Measurements from ENCODE around the gene ZC3H15.
"Not testable (repeated sequence)": the region's sequence is repeated elsewhere in the genome, so short reads cannot be mapped to it uniquely, and the experiment has no call there.

Gene ZC3H15

GRCh38 chr2:186485871-186486650, at the start of gene ZC3H15:
TSS of gene ZC3H15 (plus strand) at chr2:186486260. CDS start at chr2:186486383, 123 bp downstream.
- peak; percentile 93 to 95 for DNase-seq

GRCh38 chr2:186437719-186438118, 48.3 kb upstream of the ZC3H15 start:
- no peak for DNase-seq

- not testable (repeated sequence) for DNase-seq
Observed at GRCh38 chr2:186439673-186440095, 46.4 kb upstream of the ZC3H15 start.

- DNase-seq = no peak
Observed at GRCh38 chr2:186440506-186440905, 45.6 kb upstream of the ZC3H15 start.

DNA sequence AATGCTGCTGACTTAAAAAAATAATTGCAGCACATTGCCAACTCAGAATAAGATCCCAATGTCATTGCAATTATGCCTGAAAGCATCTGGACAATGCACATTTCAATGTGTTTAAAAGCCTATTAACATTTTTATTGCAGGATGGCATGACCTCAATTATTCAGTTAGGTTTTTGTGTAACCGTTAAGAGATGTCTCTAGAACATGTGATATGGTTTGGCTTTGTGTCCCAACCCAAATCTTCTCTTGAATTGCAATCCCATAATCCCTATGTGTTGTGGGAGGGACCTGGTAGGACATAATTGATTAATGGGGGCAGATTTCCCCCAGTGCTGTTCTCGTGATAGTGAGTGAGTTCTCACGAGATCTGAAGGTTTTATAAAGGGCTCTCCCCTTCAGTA, 43.2 kb upstream of the ZC3H15 start:
- no peak for DNase-seq

DNA sequence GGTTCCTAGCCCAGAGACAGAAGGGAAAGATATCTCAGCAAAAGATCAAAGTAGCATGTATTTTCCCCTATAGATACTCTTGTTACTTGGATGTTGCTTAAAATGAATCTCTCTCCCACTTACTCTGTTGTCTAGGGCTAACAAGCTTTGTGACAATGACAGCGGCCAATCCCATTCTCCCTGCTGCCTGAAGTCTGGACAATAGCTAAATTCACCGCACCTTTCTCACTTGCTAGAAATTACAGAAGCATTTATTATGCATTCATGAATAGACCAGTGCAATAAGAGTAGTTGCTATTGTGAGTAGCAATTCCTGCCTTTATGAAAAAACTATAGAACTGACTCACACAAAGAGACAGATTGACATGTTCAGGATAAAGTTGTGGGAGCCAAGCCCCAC, 42.2 kb upstream of the ZC3H15 start:
- no peak for DNase-seq

DNA sequence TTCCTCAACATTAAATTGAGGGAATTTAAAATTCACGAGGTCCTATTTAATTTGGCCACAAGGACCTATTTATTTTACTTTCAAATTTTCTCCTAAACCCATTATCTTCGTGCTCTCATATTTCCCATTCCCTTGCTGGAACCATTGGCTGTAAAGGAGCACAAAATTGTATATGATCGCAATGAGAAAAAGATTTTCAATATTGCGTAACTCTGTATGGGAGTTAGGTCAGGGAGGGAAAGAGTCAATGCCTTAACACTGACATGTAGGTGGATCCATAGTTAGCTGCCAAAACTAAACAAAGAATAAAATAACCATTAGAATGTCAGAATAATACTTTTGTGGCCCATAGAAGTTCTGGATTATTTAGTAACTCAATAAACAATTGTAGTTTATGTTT, 40.6 kb upstream of the ZC3H15 start:
- DNase-seq = no peak

GRCh38 chr2:186455613-186456012, 30.4 kb upstream of the ZC3H15 start:
- DNase-seq = no peak

- DNase-seq = no peak
Observed at GRCh38 chr2:186456941-186457340, 29.1 kb upstream of the ZC3H15 start.

DNA sequence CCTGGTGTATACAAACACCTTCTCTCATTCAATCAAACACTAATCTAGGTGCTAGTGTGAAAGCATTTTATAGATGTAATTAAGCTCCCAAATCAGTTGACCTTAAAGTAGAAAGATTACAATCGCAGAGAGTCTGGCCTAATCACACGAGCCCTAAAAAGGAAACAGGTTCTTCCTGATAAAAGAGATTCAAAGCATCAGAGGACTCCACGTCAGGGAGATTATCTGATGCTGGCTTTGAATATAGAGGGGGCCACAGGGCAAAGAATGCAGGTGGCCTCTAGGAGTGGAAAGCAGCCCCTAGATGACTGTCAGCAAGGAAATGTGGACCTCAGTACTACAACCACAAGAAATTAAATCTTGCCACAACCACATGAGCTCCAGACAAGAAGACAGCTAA, 28.2 kb upstream of the ZC3H15 start:
- DNase-seq = no peak

DNA sequence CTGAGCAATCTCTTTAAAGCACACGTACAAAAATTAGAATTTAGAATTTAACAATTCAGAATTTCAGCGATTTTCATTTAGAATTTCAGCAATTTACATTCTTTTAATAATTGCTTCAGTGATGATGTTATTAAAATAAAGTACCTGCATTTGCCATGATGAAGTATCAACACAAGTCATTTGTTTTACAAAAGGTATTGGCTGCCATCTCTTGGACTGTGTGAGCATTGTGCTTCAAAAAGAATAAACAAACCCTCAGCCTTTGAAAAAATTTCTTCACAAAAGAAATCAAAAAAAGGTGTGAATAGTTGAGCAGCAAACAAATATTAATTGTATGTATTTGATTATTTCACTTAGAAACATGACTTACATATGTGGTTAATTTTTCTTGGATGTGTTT, 27.1 kb upstream of the ZC3H15 start:
- no peak for DNase-seq

DNA sequence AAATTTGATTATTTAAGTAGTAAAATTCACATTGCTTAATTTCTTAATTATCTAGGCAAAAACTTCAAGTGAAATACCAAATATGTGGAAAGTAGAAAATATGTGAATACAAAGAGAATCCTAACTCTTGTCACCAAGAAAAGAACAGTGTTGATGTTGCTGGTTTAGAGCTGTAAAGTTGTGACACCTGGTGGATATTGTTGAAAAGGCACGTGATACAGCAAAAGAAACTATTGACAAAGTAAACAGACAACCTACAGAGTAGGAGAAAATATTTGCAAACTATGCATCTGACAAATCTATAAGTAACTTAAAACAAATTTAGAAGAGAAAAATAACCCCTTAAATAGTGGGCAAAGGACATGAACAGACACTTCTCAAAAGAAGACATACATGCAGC, 25.6 kb upstream of the ZC3H15 start:
- DNase-seq = no peak

DNA sequence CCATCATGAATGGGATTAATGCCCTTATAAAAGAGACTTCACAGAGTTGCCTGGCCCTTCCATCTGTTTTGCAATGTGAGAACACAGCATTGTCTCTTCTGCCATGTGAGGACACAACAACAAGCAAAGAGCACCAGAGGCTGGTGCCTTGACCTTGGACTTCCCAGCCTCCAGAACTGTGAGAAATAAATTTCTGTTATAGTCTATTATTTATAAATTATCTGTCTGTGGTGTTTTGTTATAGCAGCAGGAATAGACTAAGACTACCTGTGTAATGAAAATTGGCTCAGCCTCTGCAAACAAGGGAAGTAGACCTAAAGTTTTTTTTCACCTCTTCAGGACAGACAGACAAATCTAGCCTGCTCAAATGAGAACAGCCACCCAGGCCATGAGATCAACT, 19.3 kb upstream of the ZC3H15 start:
- no peak for DNase-seq

DNA sequence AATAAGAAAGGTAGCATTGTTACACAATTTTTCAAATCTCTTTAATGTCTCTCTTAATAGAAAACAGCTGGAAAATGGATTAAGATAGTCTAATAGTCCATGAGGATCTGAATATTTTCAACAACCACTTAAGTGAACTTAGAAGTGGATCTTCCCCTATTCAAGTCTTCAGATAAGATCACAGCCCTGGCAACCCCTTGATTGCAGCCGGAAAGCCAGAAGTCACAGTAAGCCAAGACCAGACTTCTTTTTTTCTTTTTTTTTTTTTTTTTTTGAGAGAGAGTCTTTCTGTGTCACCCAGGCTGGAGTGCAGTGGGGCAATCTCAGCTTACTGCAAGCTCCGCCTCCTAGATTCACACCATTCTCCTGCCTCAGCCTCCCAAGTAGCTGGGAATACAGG, 18.6 kb upstream of the ZC3H15 start:
- no peak for DNase-seq

DNA sequence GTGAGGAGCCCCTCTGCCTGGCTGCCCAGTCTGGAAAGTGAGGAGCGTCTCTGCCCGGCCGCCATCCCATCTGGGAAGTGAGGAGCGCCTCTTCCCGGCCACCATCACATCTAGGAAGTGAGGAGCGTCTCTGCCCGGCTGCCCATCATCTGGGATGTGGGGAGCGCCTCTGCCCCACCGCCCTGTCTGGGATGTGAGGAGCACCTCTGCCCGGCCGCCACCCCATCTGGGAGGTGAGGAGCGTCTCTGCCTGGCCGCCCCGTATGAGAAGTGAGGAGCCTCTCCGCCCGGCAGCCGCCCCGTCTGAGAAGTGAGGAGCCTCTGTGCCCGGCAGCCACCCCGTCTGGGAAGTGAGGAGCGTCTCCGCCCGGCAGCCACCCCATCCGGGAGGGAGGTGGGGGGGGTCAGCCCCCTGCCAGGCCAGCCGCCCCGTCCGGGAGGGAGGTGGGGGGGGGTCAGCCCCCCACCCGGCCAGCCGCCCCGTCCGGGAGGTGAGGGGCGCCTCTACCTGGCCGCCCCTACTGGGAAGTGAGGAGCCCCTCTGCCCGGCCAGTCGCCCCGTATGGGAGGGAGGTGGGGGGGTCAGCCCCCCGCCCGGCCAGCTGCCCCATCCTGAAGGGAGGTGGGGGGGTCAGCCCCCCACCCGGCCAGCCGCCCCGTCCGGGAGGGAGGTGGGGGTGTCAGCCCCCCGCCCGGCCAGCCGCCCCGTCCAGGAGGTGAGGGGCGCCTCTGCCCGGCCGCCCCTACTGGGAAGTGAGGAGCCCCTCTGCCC, 13.2 kb upstream of the ZC3H15 start:
- DNase-seq = not testable (repeated sequence)

DNA sequence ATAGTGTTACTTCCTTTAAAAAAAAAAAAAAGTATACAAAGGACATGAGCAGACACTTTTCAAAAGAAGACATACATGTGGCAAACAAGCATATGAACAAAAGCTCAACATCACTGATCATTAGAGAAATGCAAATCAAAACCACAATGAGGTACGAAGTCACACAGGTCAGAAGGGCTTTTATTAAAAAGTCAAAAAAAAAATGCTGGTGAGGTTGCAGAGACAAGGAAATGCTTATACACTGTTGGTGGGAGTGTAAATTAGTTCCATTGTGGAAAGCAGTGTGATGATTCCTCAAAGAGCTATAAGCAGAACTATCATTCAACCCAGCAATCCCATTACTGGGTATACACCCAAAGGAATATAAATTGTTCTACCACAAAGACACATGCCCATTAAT, 11.8 kb upstream of the ZC3H15 start:
- not testable (repeated sequence) for DNase-seq

DNA sequence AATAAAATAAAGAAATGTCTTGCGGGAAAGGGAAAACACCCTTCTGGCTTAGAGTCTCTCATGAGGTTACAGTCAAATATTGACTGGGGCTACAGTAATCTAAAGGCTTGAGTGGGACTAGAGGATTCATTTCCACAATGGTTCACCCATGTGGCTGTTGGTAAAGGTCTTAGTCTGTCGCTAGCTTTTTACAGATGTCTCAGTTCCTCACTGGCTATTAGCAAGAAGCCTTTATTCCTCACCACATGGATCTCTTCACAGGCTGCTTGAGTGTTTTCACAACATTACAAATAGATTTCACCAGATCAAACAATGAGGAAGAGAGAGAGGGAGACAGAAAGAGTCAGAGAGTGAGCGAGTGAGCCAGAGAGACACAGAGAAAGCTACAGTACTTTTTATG, 8.3 kb upstream of the ZC3H15 start:
- DNase-seq = no peak

- no peak for DNase-seq
Observed at GRCh38 chr2:186480991-186481390, 5.1 kb upstream of the ZC3H15 start.

DNA sequence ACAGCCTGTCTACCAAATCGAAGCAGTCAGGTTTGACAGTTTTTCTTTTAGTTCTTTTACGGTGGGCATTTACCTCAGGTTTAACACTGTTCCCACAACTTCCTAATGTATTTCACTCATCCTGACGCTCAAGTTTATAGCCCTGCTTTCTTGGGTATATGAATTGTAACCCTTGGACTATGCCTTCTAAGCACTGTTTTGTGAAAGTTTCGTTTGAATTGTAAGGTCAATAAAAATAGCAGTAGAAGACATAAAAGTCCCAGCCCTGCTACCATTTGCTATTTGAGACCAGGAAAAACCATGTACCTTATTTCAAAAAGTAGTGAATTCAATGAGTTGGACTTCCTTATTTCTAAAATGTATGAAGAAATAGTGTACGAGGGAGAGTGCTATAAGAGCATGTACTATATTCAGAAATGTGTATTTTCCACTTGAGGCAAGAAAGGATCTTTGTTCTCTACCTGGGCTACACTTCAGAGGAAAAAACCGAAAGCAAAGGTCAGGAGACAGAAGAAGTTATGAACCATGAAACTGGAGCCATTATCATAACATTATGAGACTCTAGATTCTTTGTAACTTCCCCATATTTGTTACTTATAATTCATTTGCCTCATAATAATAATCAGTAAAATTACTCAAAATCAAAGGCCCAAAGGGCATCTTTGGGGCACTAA, 1.9 kb upstream of the ZC3H15 start:
- no peak for DNase-seq

DNA sequence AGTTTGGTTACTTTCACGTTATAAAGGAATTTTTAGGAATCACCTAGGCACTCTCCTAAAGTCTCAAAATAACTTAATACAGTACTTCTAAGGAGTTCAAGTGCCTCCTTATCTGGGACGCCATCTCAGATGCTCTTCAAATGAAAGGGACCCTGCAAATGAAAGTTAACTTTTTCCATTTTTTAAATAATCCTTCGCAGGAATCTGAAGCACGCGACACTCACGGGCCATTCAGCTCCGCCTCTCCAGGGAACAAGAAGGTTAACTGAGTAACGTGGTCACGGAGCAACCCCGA, 537 bp upstream of the ZC3H15 start:
- DNase-seq = no peak

- DNase-seq = no peak
Observed at GRCh38 chr2:186486651-186487647, 889 bp downstream of the ZC3H15 start.

GRCh38 chr2:186493564-186494085, 7.6 kb downstream of the ZC3H15 start:
- no peak for DNase-seq
